Fibroblast of lung (primary cell): ENCODE data around the gene CD46. TPM values are rescaled to one million over a fixed set of nuclear protein-coding genes. Genes with fewer than 3 reads are reported as not detected.
A peak's percentile ranks its signal among the peaks of the same experiment; 100 is the strongest.

Experiments
- DNase-seq, 2 donors: peaks; one replicate each; pipeline versions ENCODE4 v3.0.0 to v3.0.0-alpha.2; 2010; ENCODE audit warnings: low read depth in 2 of 2
- H2AFZ ChIP-seq: 2 replicates; pipeline ENCODE4 v1.5.1; 2012; ENCODE audit warnings: low read length, control low read depth, inconsistent platforms
- H3K27ac ChIP-seq: 2 replicates; pipeline ENCODE4 v1.5.1; 2011; ENCODE audit warnings: low read length, control low read depth; ENCODE audit not compliant: insufficient read depth
- H3K27me3 ChIP-seq: 2 replicates; pipeline ENCODE4 v1.5.1; 2011; ENCODE audit warnings: mild to moderate bottlenecking, low read length; ENCODE audit not compliant: control insufficient read depth, insufficient read depth
- H3K36me3 ChIP-seq: 2 replicates; pipeline ENCODE4 v1.5.1; 2011; ENCODE audit warnings: low read length; ENCODE audit not compliant: control insufficient read depth, insufficient read depth
- H3K4me1 ChIP-seq: 2 replicates; pipeline ENCODE4 v1.5.1; 2011; ENCODE audit warnings: low read length; ENCODE audit not compliant: control insufficient read depth, insufficient read depth; ENCODE audit errors: extremely low read depth
- H3K4me2 ChIP-seq: 2 replicates; pipeline ENCODE4 v1.5.1; 2011; ENCODE audit warnings: low read length, control low read depth; ENCODE audit not compliant: insufficient read depth; ENCODE audit errors: extremely low read depth
- H3K4me3 ChIP-seq, 4 experiments: fragments of 200-600 bp in 1 of 4; sonication (generic) in 1 of 4; replicated peaks in 1 of 4; 2 replicates each; pipeline ENCODE4 v1.5.1; 2011 to 2016; ENCODE audit warnings: low read length in 4 of 4, low read depth in 3 of 4, mild to moderate bottlenecking in 3 of 4, control low read depth in 2 of 4, inconsistent platforms in 1 of 4, mixed read lengths in 1 of 4; ENCODE audit not compliant: insufficient read depth in 1 of 4; ENCODE audit errors: control extremely low read depth in 1 of 4
- H3K79me2 ChIP-seq: 2 replicates; pipeline ENCODE4 v1.5.1; 2012; ENCODE audit warnings: mild to moderate bottlenecking, low read length, inconsistent platforms; ENCODE audit not compliant: control insufficient read depth, insufficient read depth
- H3K9ac ChIP-seq: 2 replicates; pipeline ENCODE4 v1.5.1; 2011; ENCODE audit warnings: mild to moderate bottlenecking, low read length, control low read depth; ENCODE audit not compliant: insufficient read depth
- H3K9me3 ChIP-seq: 2 replicates; pipeline ENCODE4 v1.5.1; 2012; ENCODE audit warnings: low read depth, low read length; ENCODE audit not compliant: control insufficient read depth, insufficient read depth
- H4K20me1 ChIP-seq: 2 replicates; pipeline ENCODE4 v1.5.1; 2011; ENCODE audit warnings: low read length; ENCODE audit not compliant: control insufficient read depth, insufficient read depth; ENCODE audit errors: extremely low read depth
- EZH2 ChIP-seq: IDR thresholded peaks from 2 replicates; pipeline ENCODE4 v1.5.1; 2012; ENCODE audit warnings: low read length, control low read depth, mild to moderate bottlenecking; ENCODE audit errors: missing control alignments
- polyA plus RNA-seq, 2 donors: library from polyadenylated mRNA; depleted of rRNA in 1 of 2; stranded (reverse) in 1 of 2; unstranded in 1 of 2; fragments of >200 nt; gene quantifications; 2 replicates each; pipeline ENCODE4 v1.2.1, GENCODE V29; 2011 to 2012; ENCODE audit warnings: missing spikeins in 1 of 2
- total RNA-seq: library from RNA; depleted of rRNA; stranded (reverse); fragments of >200 nt; gene quantifications from 2 replicates; pipeline ENCODE4 v1.2.1, GENCODE V29; 2014
- TF ChIP-seq, protein P1 (sequence below), 2 donors: IDR thresholded peaks in 1 of 2; conservative IDR thresholded peaks in 1 of 2; 1 replicate in 1 of 2; 2 replicates in 1 of 2; pipeline ENCODE4 v1.5.1; 2011 to 2012; ENCODE audit warnings: low read length in 2 of 2, control low read depth in 1 of 2, inconsistent platforms in 1 of 2, low read depth in 1 of 2, mild to moderate bottlenecking in 1 of 2

The CD46 gene
- total and polyA plus RNA-seq, 2 donors (not counting 1 experiment from before 2014, with no cell fraction given), result 198 to 294 TPM

GRCh38 chr1:207836591-207837347 lies 84.9 kb downstream of the CD46 start:
- Histone ChIP-seq H3K9ac (no peak overlapping the region), H3K79me2 (peaks cover 5% of the 10 kb centered on the region), H3K36me3 (no peaks in the 10 kb centered on the region), H3K27me3 (no peaks in the 10 kb centered on the region), H3K4me3 (no peak overlapping the region), H2AFZ (no peak overlapping the region), H3K27ac (no peak overlapping the region), H4K20me1 (no peaks in the 10 kb centered on the region), H3K9me3 (no peaks in the 10 kb centered on the region), H3K4me1 (peaks cover 2% of the 10 kb centered on the region), H3K4me2 (no peak overlapping the region)
- TF ChIP-seq EZH2, result no peak
- TF ChIP-seq, protein P1, sequence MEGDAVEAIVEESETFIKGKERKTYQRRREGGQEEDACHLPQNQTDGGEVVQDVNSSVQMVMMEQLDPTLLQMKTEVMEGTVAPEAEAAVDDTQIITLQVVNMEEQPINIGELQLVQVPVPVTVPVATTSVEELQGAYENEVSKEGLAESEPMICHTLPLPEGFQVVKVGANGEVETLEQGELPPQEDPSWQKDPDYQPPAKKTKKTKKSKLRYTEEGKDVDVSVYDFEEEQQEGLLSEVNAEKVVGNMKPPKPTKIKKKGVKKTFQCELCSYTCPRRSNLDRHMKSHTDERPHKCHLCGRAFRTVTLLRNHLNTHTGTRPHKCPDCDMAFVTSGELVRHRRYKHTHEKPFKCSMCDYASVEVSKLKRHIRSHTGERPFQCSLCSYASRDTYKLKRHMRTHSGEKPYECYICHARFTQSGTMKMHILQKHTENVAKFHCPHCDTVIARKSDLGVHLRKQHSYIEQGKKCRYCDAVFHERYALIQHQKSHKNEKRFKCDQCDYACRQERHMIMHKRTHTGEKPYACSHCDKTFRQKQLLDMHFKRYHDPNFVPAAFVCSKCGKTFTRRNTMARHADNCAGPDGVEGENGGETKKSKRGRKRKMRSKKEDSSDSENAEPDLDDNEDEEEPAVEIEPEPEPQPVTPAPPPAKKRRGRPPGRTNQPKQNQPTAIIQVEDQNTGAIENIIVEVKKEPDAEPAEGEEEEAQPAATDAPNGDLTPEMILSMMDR (conservative IDR thresholded peaks at IDR 0.05 in 1 of 2, IDR thresholded peaks at IDR 0.05 in 1 of 2; ENCODE audit: low read depth in 1 of 2, low read length in 2 of 2), result no peak
- DNase-seq, result no peak

- H3K4me1 ChIP-seq, result no peaks in the 10 kb centered on the region
- no peaks in the 10 kb centered on the region for H3K36me3 ChIP-seq
- H3K9ac ChIP-seq, result no peak overlapping the region
- no peaks in the 10 kb centered on the region for H3K27me3 ChIP-seq
- no peak overlapping the region for H3K4me3 ChIP-seq
- H3K4me2 ChIP-seq, result no peak overlapping the region
- H3K27ac ChIP-seq, result no peak overlapping the region
- H2AFZ ChIP-seq, result no peak overlapping the region
- no peaks in the 10 kb centered on the region for H4K20me1 ChIP-seq
- H3K79me2 ChIP-seq, result peaks cover 3% of the 10 kb centered on the region
- no peak for DNase-seq
- no peaks in the 10 kb centered on the region for H3K9me3 ChIP-seq
- TF ChIP-seq, protein P1 (conservative IDR thresholded peaks at IDR 0.05 in 1 of 2, IDR thresholded peaks at IDR 0.05 in 1 of 2; ENCODE audit: low read depth in 1 of 2, low read length in 2 of 2), result no peak
- TF ChIP-seq EZH2, result no peak
These were observed 85.8 kb downstream of the CD46 start for GRCh38 chr1:207837673-207838072.

DNA sequence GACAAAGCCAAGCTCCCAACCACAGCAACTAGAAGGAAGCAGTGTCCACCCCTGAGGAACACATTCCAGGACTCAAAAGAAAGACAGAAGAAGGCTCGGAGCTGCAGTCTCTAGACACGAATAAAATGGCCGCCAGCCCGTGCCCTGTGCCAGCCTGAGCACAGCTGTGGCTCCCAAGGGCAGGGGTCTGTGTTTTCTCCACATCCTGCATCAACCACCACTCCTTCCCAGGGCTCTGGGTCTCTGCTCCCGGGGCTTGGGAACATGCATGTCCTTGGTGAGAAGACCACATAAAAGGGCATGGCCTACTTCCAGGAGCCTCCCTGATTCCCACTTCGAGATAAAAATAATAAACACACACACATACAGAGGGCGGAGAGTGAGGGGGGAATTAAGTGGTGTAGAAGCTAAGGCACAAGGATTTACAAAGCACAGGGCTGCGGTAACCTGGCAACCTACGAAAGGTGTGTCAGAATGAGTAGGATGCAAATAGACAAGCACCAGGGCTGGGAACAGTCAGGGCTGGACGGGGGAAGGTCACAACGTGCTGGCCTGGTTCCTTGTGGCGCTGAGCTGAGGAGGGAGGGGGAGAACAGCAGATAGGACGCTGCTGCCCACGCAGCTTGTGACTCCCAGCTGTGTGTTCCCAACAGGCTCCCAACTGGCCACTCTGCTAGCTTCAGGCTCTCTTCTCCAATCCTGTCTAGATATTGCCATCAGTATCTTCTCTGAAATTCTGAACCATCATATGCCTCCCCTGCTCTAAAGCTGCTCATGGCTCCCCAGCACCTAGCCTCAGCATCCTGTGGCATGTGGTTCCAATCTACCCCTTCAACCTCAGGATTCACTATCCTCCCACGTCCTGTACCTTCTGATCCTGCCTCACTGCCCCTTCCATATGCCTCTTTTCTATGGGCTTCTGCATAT lies 86.6 kb downstream of the CD46 start:
- DNase-seq, result no peak
- Histone ChIP-seq H2AFZ (peak overlapping the region; percentile 21), H3K79me2 (peaks cover 3% of the 10 kb centered on the region)

More for the DNA sequence above, 86.6 kb downstream of the CD46 start:
- Histone ChIP-seq H3K36me3 (no peaks in the 10 kb centered on the region), H3K9me3 (no peaks in the 10 kb centered on the region), H3K4me2 (no peak overlapping the region), H3K9ac (no peak overlapping the region), H3K4me1 (no peaks in the 10 kb centered on the region), H3K27ac (no peak overlapping the region), H4K20me1 (no peaks in the 10 kb centered on the region), H3K4me3 (no peak overlapping the region), H3K27me3 (no peaks in the 10 kb centered on the region)
- TF ChIP-seq, protein P1 (conservative IDR thresholded peaks at IDR 0.05 in 1 of 2, IDR thresholded peaks at IDR 0.05 in 1 of 2; ENCODE audit: low read depth in 1 of 2, low read length in 2 of 2), result no peak
- TF ChIP-seq EZH2, result no peak
